ENCODE measurements around the gene RNASE3.
A peak's percentile ranks its signal among the peaks of the same experiment; 100 is the strongest.
"Not testable (repeated sequence)": the region's sequence is repeated elsewhere in the genome, so short reads cannot be mapped to it uniquely, and the experiment has no call there.

Gene RNASE3

DNA sequence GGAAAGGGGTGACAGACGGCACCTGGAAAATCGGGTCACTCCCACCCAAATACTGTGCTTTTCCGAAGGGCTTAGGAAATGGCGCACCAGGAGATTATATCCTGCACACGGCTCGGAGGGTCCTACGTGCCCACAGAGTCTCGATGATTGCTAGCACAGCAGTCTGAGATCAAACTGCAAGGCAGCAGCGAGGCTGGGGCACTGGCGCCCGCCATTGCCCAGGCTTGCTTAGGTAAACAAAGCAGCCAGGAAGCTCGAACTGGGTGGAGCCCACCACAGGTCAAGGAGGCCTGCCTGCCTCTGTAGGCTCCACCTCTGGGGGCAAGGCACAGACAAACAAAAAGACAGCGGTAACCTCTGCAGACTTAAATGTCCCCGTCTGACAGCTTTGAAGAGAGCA, 19.6 kb downstream of the RNASE3 start:
- not testable (repeated sequence) for DNase-seq (ENCODE audit: low read depth in 2 of 3, low spot score in 2 of 3)

DNA sequence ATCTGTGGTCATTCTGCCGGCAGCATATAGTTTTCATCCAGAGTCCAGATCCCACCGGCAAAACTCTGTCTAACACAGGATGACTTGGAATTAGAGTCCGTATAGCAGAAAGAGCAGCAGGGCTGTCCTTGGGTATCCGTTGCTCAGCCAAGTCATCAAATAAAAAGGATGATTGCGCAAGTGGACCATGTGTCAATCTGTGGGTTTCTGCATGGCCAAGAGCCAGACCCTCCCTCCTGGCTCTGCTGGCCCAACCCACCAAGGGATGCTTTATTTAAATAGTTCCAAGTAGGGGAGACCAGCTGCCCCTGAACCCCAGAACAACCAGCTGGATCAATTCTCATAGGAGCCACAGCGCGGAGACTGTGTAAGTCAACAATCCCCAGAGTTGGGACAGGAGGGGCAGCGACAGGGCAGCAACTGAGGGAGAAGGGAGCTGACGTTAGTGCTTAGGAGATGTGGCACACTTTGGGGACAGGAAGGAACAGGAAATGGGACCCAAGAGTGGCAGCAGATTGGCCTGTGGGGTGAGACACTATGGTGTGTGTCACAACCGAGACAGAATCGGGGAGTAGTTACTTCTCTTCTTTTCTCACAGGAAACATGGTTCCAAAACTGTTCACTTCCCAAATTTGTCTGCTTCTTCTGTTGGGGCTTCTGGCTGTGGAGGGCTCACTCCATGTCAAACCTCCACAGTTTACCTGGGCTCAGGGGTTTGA, 28.0 kb downstream of the RNASE3 start:
- not testable (repeated sequence) for DNase-seq (ENCODE audit: low read depth in 2 of 3, low spot score in 2 of 3)

DNA sequence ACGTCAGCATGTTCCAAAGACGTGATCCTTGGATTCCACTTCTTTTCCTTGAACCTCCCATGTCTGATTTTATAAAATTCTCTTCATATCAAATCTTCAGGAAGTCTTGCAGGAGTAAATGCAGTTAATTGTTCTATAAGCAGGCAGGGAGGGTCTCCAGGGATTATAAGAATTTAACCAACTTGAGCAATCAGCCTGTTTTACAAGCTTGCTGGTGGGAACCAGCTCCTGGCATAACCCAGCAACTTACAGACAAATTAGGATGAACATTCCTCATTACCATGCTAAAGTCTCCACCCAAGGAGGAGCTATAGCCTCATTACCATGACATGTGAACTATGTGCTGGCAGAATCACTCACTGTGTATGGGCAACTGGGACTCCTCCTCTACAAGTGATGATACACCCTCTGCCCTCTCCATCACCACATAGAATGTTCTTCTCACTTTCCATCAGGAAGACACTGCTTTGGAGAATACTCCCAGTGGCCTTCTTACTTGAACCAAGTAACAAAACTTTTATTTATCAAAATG, 32.6 kb downstream of the RNASE3 start:
- DNase-seq (ENCODE audit: low read depth in 2 of 3, low spot score in 2 of 3), result not testable (repeated sequence)

DNA sequence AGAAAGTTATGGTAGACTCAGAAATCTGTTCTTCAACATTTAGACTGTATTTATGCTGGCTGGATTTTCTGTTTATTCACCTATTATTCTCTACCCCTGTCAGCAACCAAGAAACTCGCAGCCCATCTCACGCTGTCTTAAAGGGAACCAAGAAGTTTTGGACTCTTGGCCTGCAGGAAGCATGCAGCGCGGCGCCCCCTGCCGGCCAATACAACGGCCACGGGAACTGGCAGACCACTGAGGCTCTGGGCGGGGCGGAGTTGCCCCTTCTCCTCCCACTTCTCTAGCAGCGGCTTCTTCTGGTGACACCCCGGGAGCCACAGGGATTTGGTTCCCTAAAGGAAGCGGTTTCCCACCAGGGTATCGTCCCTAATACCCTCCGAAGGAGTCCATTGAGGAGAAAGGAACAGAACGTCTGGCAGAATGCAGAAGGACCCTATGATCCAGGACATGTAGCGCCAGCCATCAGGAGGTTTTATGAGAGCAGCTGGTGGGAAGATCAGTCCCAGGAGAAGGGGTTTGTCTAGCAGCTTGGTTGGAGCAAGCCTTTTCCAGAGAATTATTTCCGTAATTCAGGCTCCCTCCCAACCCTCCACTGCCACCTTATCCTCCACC, 43.1 kb downstream of the RNASE3 start:
- peak; percentile 2 to 23 (median 22) for DNase-seq (ENCODE audit: low read depth in 2 of 3, low spot score in 2 of 3)

DNA sequence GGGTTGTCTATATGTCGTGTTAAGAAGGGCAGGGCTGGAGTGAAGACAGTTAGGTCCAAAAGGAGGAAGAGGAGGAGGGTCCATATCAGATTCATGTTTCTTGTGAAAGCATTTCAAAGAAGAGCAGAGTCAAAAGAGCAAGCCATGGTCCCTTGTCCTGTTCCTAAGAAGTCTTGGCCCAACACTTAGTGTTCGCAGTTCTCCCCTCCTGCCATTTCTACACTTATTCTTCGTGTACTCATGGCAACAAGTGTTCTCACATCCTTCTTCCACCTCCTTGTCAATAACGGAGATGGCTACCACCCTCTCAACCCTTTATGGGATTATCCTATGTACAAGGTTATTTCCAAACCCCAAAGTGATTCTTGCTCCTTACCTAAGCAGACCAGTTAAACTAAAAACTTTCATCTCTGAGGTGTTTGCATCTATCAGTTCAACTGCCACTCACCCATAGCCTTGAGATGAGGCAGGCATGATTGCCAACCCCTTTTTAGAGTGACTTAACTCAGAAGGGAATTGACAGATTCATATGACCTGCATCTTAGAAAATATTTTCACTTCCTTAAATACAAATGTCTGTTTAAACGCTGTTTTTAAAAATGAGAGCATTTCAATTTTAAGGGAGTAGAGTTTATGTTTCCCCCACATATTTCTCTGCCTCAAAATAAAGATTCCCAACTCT, 44.3 kb downstream of the RNASE3 start:
- no peak for DNase-seq (ENCODE audit: low read depth in 2 of 3, low spot score in 2 of 3)

Data from activated CD8-positive, alpha-beta memory T cell treated with anti-CD3 and anti-CD28 coated beads for 48 hours (primary cell).